ENCODE measurements around the gene TSPAN31.

TSPAN31 gene

DNA sequence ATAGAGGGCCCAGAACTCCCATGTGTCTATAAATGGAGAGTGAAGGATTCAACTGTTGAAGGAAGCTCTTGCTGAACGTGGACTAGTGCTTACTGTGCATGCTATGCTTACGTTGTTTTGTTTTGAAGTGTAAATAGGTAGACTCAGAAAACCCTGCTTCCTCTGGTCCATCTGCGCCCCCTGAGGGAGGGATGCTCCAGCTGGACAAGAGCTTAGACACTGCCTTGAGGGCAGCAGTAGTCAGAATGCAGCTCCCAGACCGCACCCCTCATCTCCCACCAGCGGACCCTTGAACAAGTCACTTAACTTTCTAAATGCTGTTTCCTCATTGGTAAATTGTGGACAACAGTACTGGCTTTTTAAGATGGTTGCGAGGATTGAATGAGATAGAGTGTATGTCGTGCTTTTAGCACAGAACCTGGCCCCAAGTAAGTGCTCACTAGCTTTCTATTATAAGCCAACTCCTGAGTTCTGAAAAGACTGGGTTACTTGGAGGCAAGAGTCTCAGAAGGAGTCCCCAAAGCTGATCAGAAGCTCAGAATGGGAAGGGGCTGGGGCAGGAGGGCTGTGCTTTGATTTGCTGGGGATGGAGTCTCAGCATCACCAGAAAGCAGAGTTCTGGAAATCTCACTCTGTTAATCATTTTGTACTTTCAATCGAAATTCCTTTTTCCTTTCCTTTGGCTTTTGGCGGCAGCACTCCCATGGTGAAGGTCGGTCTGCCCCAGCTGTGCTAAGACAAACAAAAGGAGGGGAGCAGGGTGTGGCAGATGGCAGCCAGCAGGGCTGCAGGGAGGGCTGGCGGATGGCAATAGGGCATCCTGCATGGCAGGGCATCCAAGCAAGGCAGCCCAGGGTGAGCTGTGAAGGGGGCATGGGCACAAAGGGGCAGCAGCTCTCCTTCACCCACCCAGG, 21.9 kb upstream of the TSPAN31 start:
- DNase-seq: no peak

GRCh38 chr12:57723630-57723962, 21.2 kb upstream of the TSPAN31 start:
- DNase-seq: no peak

DNA sequence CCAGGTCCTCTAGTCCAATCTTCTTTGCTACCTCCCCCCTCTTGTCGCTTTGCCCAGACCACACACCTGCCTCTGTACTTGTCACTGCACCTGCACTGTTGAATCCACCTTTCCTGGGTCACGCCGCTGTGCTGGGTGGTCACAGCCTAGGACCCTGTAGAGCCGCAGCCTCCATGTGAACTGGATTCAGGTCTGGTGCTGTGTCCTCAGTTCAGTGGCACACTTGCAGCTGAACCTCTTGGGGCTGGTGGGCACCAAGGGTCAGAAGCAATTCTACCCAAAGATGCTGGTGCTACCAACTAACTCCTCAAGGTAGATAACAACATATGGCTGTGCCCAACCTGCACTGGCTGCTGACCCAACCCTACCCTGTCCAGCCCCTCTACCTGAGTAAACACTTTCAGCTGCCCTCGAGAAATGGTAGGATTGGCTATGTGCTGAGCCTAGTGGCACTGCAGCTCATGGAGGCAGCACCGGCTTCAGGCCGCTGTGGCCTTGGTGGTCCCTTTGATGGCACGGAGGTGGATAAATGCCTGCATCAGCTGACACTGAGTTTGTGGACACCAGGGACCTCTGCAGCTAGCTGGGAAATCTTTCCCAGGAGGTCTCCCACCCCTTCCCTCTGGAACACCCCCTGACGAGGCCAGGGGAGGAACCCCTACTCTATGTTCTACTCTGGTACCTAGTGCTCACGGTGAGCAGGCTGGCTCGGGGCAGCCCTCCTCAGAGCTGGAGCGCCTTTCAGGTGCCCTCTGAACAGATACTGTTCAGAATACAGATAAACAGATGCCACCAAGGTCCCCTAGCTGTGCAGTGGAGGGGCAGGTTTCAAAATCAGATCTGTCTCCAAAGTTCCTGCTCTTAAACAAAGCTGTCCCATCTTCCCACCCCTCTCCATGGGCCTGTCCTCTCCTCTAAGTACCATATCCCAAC, 20.6 kb upstream of the TSPAN31 start:
- DNase-seq: no peak

DNA sequence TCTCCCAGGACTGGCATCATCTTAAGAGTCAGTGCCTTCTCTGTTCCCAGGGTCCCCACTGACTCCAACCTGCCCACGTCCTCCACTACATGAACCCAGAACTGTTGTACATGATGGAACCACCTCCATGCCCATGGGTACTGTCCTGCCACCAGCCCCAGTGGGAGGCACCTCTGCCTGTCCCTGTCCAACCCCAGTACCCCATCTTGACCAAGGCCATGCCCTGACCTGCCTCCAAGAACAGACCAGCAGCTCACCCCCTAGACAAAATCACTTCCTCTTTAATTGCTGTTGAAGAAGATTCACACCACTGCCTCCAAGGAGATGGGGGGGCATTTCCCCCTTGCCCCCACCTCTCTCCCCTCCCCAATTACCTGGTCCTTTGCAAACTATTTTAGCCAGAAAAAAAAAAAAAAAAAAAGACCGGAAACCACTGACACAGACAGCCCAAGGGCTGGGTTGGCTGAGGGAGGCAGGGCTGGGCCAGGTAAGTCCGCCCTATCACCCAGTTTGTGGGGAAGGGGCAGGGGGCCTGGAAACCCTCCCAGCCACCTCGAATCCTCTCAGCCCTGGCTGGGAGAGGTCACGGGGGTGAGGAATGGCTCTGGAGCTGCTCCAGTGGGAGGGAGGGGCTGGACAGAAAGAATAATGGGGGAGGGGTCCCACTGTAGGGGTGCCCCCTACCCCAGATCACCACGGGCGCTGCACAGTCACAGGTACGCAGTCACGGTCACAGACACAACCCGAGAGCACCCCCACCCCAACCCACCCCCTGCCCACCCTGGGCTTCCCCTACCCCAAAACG, 19.7 kb upstream of the TSPAN31 start:
- DNase-seq: no peak

DNA sequence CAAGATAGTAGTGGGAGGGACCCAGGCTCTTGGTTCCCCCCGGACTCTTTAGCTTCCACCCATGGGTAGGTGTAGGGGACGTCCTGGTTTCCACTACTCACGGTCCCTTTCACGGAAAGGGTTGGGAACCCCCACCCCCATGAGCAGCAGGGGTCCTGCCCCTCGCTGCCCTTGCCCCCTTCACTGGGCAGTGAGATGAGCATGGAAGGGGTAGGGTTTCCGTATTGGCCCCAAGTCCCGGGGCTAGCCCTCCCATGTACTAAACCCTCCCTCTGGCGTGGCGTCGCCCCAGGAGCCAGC, 19.0 kb upstream of the TSPAN31 start:
- DNase-seq: no peak

DNA sequence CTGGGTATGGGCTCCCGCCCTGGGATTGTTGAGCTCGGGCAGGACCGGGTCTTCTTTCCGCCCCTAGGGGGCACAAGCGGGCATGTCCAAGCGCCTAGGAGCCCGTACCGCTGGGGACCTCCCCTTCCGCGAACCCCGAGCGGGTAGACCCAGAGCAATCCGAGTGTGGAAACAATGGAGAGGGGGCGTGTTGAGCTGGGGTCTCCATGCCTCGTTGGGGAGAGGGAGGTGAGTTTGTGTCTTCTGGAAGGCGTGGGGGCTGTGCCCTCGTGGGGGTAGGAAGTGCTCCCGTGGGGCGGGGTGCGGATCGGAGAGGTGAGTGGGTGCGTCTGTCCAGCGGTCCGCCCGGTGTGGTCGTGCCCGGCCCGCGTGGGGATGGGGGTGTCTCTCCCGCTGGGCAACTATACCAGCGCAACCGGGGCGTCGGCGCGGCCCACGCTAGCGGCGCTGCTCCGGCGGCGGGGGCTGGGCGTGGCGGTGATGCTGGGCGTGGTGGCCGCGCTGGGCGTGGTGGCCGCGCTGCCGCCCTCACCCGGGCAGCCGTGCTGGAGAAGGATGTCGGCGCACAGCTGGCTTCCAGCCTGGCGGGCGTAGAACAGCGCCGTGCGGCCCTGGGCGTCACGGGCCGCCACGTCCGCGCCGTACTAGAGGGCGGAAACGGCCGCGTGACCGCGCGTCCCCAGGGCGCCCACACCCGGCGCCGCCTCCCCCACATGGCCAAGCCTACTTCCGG, 18.5 kb upstream of the TSPAN31 start:
- no peak for DNase-seq

GRCh38 chr12:57726884-57727757, 17.7 kb upstream of the TSPAN31 start:
- DNase-seq: no peak

DNA sequence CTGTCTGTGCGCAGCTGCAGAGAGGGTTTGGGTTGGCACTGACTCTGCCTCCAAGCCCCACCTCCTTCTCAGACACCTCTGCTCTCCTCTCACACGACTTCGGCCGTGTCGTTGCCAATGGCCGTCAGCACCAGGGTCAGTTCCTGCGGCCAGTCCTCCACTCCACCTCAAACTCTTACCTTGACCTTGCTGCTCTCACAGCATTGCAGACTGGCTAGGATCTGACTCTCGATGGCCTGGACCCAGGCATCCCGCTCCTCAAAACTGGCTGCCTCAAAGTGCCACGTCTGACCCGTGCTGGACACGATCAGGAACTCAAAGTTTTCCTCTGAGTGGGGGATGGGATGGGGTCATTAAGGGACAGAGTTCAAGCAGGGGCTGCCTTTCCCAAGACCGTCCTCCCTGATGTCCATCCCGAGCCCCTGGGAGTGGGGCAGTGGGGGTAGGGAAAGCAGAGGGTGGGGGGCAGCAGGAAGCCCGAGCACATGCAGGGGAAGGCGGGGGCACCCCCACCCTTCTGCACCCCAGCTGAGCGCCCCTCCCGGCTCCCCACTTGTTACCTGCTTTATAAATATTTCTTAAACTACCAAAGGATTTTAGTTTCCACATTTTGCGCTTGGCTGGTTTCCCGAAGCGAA, 17.0 kb upstream of the TSPAN31 start:
- no peak for DNase-seq

GRCh38 chr12:57729321-57729844, 15.5 kb upstream of the TSPAN31 start:
- no peak for DNase-seq

DNA sequence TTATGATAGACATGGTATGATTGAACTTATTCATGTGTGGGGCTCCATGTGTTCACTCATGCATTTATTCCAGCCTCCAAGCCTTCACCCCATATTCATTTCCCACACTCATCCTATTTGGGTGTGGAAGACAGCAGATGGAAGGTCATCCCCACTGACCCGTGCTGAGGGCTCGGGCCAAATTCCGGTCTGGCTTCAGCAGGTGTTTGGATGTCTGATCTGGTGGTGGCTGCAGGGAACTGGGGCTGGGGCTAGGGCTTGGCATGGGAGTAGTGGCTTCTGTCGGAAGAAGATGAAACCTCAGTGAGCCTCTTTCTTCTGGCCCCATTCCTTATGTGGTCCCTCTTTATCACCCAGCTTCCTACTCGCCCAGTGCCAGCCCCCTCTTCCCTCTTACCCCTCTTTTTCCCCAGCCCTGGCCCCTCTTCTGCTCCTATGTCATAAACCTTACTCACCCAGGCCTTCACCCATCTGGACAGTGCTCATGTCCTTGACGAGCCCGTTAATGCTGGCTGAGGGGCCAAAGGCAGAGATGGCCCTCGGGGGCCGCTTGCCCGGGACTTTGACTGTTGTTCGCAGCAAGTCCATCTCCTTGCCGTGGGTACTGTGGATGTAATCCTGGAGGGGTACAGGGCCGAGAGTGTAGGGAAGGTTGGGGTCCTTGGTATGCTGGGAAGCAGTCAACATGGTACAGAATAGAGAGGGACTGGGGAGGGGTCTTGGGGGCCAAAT, 14.3 kb upstream of the TSPAN31 start:
- no peak for DNase-seq

- no peak for DNase-seq
Measured at GRCh38 chr12:57731411-57732080, 13.3 kb upstream of the TSPAN31 start.

DNA sequence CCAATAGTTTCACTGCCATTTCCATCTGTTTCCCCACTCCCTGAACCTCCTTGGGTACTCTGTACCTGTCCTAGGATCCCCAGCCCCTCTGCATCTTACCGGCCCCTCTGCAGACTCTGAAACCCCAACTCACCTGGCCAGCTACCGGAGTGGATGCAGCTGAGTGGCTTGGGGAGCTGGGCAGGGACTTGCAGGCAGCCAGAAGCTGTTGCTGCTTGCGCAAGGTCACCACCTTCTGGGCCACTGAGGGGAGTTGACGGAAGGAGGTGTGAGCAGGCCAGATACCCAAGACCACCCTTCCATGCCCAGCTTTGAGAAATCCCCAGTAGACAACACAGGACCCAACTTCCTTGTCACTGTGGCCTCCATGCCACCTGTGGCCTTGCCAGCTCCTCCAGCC, 12.6 kb upstream of the TSPAN31 start:
- no peak for DNase-seq

DNA sequence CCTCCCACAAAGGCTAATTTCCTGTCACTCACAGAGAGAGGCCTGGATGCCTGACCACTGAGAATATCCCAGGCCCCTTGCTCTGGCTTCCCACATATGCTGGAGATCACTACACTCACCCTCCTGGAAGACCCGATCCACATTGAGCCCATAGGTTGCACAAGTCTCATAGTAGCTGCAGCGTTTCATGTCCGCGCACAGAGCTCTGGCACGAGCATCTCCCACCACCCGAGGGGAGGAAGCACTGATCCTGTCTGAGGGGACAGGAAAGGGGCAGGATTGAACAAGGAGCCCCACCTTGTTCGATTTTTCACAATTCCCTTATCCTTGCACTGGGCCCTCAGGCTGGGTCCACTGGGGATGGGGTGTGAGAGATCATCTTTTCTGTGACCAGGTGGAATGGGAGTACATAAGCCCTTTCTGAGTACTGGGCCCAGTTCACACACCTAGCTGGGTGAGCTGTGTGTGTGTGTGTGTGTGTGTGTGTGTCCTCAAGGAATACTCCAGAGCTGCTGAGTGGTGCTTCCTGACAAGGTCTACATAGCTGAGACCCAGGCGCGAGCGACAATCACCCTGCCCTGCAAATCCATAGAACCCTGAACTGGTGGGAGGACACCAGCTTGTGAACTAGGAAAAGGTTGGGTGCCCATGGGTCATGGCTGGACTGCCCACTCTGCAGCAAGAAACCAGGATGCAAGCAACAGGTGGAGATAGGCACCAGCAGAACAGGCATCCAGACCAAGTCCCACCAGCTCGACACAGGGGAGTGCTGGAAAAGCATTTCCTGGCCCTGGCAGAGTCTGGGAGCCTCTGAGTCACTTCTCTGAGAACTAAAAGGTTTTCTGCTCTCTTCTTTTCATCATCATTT, 11.9 kb upstream of the TSPAN31 start:
- DNase-seq: no peak

DNA sequence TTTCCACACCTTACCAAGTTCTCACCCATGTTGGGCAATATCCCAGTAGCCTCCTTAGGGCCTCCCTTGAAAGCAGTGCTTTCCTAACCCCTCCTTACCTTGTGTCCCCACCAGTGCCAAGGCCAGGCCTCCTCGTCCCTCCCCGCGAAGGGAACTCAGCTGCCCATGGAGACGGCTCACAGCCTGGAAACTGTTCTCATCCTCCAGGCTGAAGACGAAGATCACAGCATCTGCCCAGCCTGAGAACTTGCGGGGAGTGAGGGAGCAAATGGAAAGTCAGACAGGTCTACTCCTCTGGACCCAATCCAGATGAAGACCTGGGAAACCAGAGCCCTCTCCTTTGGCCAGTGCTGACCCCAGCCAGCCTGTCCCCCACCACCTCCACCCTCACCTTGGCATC, 10.9 kb upstream of the TSPAN31 start:
- no peak for DNase-seq

GRCh38 chr12:57734591-57734990, 10.2 kb upstream of the TSPAN31 start:
- DNase-seq: no peak

GRCh38 chr12:57735198-57735855, 9.5 kb upstream of the TSPAN31 start:
- DNase-seq: no peak

DNA sequence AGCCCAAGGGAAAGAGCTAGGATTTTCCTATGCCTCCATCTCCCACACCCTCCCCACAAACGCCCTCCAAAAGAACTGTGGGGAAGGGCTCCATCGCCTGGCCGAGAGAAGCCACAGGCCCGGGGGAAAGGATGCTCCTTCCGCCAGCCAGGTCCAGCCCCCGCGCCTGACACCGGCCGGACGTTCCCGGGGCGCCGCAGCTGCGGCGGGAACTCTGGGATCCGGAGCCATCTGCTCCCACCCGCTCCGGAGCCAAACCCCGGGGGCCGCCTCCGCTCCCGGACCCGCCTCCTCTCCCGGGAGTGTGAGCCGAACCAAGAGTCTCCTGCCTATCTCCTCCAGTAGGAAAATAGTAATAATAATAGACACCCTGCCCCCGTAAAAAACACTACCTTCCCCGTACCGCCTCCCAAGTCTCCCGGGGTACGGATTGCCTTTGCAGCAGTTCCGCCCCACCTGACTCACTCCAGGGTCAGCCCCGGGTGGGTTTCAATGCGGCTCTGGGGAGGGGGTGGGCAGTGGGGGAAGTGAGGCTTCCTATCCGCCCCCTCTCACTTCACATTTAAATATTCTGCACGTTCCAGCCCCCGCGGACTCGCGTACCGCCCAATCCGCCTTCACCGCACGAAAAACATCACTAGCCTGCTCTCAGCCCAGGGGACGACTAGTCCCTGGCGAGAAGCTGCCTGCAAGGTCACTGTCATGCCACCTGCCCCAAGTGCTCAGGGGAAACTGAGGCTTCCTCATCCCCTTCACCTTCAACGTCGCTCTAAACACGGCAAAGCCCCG, 8.7 kb upstream of the TSPAN31 start:
- no peak for DNase-seq
